Liver (tissue), 9 donors: ENCODE data around the gene MAP4K4. TPM values are rescaled to one million over a fixed set of nuclear protein-coding genes. Genes with fewer than 3 reads are reported as not detected.

Source experiments
- DNase-seq: peaks from one replicate; pipeline ENCODE4 v3.0.0-alpha.2; 2017; ENCODE audit warnings: low spot score
- H3K27ac ChIP-seq, 2 donors: one replicate each; pipeline ENCODE4 v1.7.0; 2013; ENCODE audit warnings: inconsistent platforms in 2 of 2, low read length in 2 of 2, control low read depth in 1 of 2, low read depth in 1 of 2, mild to moderate bottlenecking in 1 of 2
- H3K27me3 ChIP-seq, 4 donors: one replicate each; pipeline versions ENCODE4 v1.6.1 to v1.7.0; 2013; ENCODE audit warnings: low read length in 3 of 4, inconsistent platforms in 1 of 4, mild to moderate bottlenecking in 1 of 4, moderate library complexity in 1 of 4; ENCODE audit not compliant: control insufficient read depth in 4 of 4, insufficient read depth in 4 of 4
- H3K36me3 ChIP-seq, 4 donors: one replicate each; pipeline versions ENCODE4 v1.6.1 to v1.7.0; 2013; ENCODE audit warnings: low read length in 3 of 4, mild to moderate bottlenecking in 3 of 4, low read depth in 1 of 4, moderate library complexity in 1 of 4; ENCODE audit not compliant: control insufficient read depth in 4 of 4, insufficient read depth in 3 of 4
- H3K4me1 ChIP-seq, 4 donors: one replicate each; pipeline versions ENCODE4 v1.6.1 to v1.7.0; 2013; ENCODE audit warnings: low read length in 3 of 4, mild to moderate bottlenecking in 3 of 4, moderate library complexity in 1 of 4; ENCODE audit not compliant: control insufficient read depth in 4 of 4, insufficient read depth in 4 of 4
- H3K4me3 ChIP-seq, 3 donors: one replicate each; pipeline versions ENCODE4 v1.6.1 to v1.7.0; 2013; ENCODE audit warnings: low read length in 3 of 3, control low read depth in 1 of 3, low read depth in 1 of 3, mild to moderate bottlenecking in 1 of 3
- H3K9ac ChIP-seq, 2 donors: one replicate each; pipeline ENCODE4 v1.7.0; 2013; ENCODE audit warnings: low read length in 2 of 2, mild to moderate bottlenecking in 2 of 2, moderate library complexity in 2 of 2, control low read depth in 1 of 2, low read depth in 1 of 2
- H3K9me3 ChIP-seq, 4 donors: one replicate each; pipeline versions ENCODE4 v1.6.1 to v1.7.0; 2013; ENCODE audit warnings: low read length in 3 of 4; ENCODE audit not compliant: control insufficient read depth in 4 of 4
- ATF3 ChIP-seq: IDR thresholded peaks from 2 replicates; pipeline ENCODE4 v1.6.1; 2016; ENCODE audit warnings: antibody characterized with exemption
- CTCF ChIP-seq: fragments of 150-350 bp; IDR thresholded peaks from 2 replicates; pipeline ENCODE4 v1.5.1; 2017; ENCODE audit warnings: improper control_type of control experiment, low read depth, low read length; ENCODE audit not compliant: missing input control
- FOXA1 ChIP-seq: IDR thresholded peaks from 2 replicates; pipeline ENCODE4 v1.6.1; 2016; ENCODE audit warnings: antibody characterized with exemption
- GABPA ChIP-seq, 2 donors: IDR thresholded peaks in 1 of 2; conservative IDR thresholded peaks in 1 of 2; 2 replicates each; pipeline ENCODE4 v1.6.1; 2016; ENCODE audit warnings: antibody characterized with exemption in 2 of 2, mild to moderate bottlenecking in 1 of 2, moderate library complexity in 1 of 2
- HNF4A ChIP-seq, 2 donors: conservative IDR thresholded peaks; 2 replicates each; pipeline ENCODE4 v1.6.1; 2016; ENCODE audit warnings: antibody characterized with exemption in 2 of 2, mild to moderate bottlenecking in 2 of 2
- JUND ChIP-seq, 2 donors: IDR thresholded peaks; 2 replicates each; pipeline ENCODE4 v1.6.1; 2016; ENCODE audit warnings: antibody characterized with exemption in 2 of 2
- NR2F2 ChIP-seq: IDR thresholded peaks from 2 replicates; pipeline ENCODE4 v1.6.1; 2016; ENCODE audit warnings: antibody characterized with exemption
- RAD21 ChIP-seq, 2 donors: IDR thresholded peaks; 2 replicates each; pipeline ENCODE4 v1.6.1; 2016; ENCODE audit warnings: antibody characterized with exemption in 2 of 2, mild to moderate bottlenecking in 2 of 2
- RXRA ChIP-seq, 2 donors: IDR thresholded peaks; 2 replicates each; pipeline ENCODE4 v1.6.1; 2017 to 2018; ENCODE audit warnings: antibody characterized with exemption in 2 of 2, mild to moderate bottlenecking in 1 of 2
- SP1 ChIP-seq: IDR thresholded peaks from 2 replicates; pipeline ENCODE4 v1.6.1; 2018; ENCODE audit warnings: antibody characterized with exemption, mild to moderate bottlenecking
- YY1 ChIP-seq: IDR thresholded peaks from 2 replicates; pipeline ENCODE4 v1.6.1; 2016; ENCODE audit warnings: antibody characterized with exemption, mild to moderate bottlenecking
- ZBTB33 ChIP-seq: IDR thresholded peaks from 2 replicates; pipeline ENCODE4 v1.6.1; 2016; ENCODE audit warnings: antibody characterized with exemption
- WGBS: extraction: QIAGEN DNeasy Blood & Tissue Kit; methylation state at CpG from one replicate; pipeline ENCODE4 v1.1.7; 2013; 5-methylcytosine and 5-hydroxymethylcytosine counted together
- polyA plus RNA-seq, 2 donors: library from polyadenylated mRNA; stranded (reverse) in 1 of 2; unstranded in 1 of 2; fragments of 200-250 nt in 1 of 2; fragments of >200 nt in 1 of 2; fragmentation: Nextera tagmentation in 1 of 2; extraction: Ambion mirVana in 1 of 2; gene quantifications; one replicate each; pipeline versions ENCODE4 v1.2.1 to v1.2.3, GENCODE V29; 2013 to 2015
- total RNA-seq, 2 donors: library from RNA; depleted of rRNA; stranded (reverse); fragments of >200 nt; gene quantifications; one replicate each; pipeline ENCODE4 v1.2.3, GENCODE V29; 2014
- TF ChIP-seq, protein P1 (sequence below): IDR thresholded peaks from 2 replicates; pipeline ENCODE4 v1.6.1; 2016; ENCODE audit warnings: antibody characterized with exemption, mild to moderate bottlenecking
- donor health status: healthy.
- donor health status: healthy.
- donor health status: healthy.
- donor health status: healthy.
- donor health status: healthy.

The MAP4K4 gene
- total and polyA plus RNA-seq, 4 donors, result 9.1 to 40.0 (median 23.6) TPM

DNA sequence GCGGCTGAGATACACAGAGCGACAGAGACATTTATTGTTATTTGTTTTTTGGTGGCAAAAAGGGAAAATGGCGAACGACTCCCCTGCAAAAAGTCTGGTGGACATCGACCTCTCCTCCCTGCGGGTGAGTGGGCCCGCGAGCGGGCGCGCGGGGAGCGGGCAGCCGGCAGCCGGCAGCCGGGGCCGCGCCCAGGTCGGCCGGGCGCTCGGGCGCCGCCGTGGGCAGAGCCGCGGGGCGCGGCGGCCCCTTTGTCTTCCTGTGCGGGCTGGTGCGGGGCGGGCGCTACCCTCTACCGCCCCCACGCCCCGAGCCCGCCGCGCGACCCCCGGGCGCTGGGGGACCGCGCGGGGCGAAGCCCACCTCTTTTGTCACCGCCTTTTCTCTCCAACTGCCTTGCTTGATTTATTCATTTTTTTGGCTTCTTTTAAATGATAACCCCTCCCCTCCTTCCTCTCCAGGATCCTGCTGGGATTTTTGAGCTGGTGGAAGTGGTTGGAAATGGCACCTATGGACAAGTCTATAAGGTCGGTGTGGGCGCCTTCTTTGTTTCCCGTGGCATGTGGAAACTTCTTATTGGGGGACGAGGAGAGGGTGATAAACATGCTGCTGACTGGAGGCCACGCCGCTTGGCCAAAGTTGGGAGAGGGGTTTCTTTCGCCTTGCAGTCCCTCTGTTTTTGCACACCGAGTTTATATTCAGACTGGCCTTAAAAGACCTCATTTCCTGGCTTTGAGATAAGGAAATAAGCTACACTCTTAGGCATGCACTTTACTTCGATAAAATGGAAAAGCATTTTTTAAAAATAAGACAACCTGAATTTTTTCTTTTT, 722 bp downstream of the MAP4K4 start:
- WGBS, result under 1% methylated on average over 57 of the region's 57 CpGs
- Histone ChIP-seq H3K27ac (peak overlapping the region; percentile 62 to 92), H3K9me3 (no peaks in the 10 kb centered on the region), H3K9ac (peak overlapping the region; percentile 49 to 87), H3K27me3 (no peaks in the 10 kb centered on the region), H3K36me3 (no peaks in the 10 kb centered on the region), H3K4me1 (peaks cover 0 to 33% (median 19%) of the 10 kb centered on the region in 4 donors), H3K4me3 (peak overlapping the region; percentile 69 to 93 (median 91))
- peak; percentile 50 for DNase-seq
- TF ChIP-seq NR2F2 (no peak), RAD21 (IDR thresholded peaks at IDR 0.05) (peak in 1 of 2 donors; percentile 19), HNF4A (conservative IDR thresholded peaks at IDR 0.05) (no peak), SP1 (no peak), JUND (IDR thresholded peaks at IDR 0.05) (no peak), RXRA (IDR thresholded peaks at IDR 0.05) (peak in 1 of 2 donors; percentile 24), GABPA (IDR thresholded peaks at IDR 0.05 in 1 of 2, conservative IDR thresholded peaks at IDR 0.05 in 1 of 2) (no peak)

GRCh38 chr2:101698844-101699754, 1.6 kb downstream of the MAP4K4 start:
- Histone ChIP-seq H3K36me3 (no peaks in the 10 kb centered on the region), H3K4me1 (peaks cover 0 to 37% (median 20%) of the 10 kb centered on the region in 4 donors), H3K27ac (peak overlapping the region; percentile 62 to 92), H3K9me3 (no peaks in the 10 kb centered on the region), H3K4me3 (peak overlapping the region; percentile 57 to 93 (median 91)), H3K27me3 (no peaks in the 10 kb centered on the region), H3K9ac (peak overlapping the region; percentile 56 to 87)
- TF ChIP-seq ATF3, result no peak
- TF ChIP-seq FOXA1, result no peak
- DNase-seq, result no peak
- WGBS, result 13% methylated on average over 16 of the region's 16 CpGs

GRCh38 chr2:101699755-101700461, 2.4 kb downstream of the MAP4K4 start:
- TF ChIP-seq ZBTB33, result no peak
- TF ChIP-seq SP1, result no peak
- TF ChIP-seq JUND (IDR thresholded peaks at IDR 0.05), result peak in 1 of 2 donors; percentile 10
- no peak for TF ChIP-seq CTCF
- TF ChIP-seq, protein P1, sequence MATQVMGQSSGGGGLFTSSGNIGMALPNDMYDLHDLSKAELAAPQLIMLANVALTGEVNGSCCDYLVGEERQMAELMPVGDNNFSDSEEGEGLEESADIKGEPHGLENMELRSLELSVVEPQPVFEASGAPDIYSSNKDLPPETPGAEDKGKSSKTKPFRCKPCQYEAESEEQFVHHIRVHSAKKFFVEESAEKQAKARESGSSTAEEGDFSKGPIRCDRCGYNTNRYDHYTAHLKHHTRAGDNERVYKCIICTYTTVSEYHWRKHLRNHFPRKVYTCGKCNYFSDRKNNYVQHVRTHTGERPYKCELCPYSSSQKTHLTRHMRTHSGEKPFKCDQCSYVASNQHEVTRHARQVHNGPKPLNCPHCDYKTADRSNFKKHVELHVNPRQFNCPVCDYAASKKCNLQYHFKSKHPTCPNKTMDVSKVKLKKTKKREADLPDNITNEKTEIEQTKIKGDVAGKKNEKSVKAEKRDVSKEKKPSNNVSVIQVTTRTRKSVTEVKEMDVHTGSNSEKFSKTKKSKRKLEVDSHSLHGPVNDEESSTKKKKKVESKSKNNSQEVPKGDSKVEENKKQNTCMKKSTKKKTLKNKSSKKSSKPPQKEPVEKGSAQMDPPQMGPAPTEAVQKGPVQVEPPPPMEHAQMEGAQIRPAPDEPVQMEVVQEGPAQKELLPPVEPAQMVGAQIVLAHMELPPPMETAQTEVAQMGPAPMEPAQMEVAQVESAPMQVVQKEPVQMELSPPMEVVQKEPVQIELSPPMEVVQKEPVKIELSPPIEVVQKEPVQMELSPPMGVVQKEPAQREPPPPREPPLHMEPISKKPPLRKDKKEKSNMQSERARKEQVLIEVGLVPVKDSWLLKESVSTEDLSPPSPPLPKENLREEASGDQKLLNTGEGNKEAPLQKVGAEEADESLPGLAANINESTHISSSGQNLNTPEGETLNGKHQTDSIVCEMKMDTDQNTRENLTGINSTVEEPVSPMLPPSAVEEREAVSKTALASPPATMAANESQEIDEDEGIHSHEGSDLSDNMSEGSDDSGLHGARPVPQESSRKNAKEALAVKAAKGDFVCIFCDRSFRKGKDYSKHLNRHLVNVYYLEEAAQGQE, result peak; percentile 10
- peak; percentile 66 for TF ChIP-seq YY1
- no peak for TF ChIP-seq ATF3
- no peak for TF ChIP-seq HNF4A (conservative IDR thresholded peaks at IDR 0.05)
- no peak for TF ChIP-seq FOXA1
- peak; percentile 28 to 29 for TF ChIP-seq RXRA (IDR thresholded peaks at IDR 0.05)
- TF ChIP-seq RAD21 (IDR thresholded peaks at IDR 0.05), result peak in 1 of 2 donors; percentile 36
- Histone ChIP-seq H3K4me3 (peak overlapping the region; percentile 57 to 93 (median 91)), H3K27ac (peak overlapping the region; percentile 62 to 92), H3K36me3 (no peaks in the 10 kb centered on the region), H3K27me3 (no peaks in the 10 kb centered on the region), H3K9ac (peak overlapping the region; percentile 56 to 87), H3K4me1 (peaks cover 3 to 37% (median 21%) of the 10 kb centered on the region in 4 donors), H3K9me3 (no peaks in the 10 kb centered on the region)
- no peak for DNase-seq
- WGBS, result 19% methylated on average over 13 of the region's 13 CpGs
